Brain pericyte (primary cell): Measurements from ENCODE around the gene CMTM7.

ENCODE experiments used
- DNase-seq: peaks from one replicate; pipeline ENCODE4 v3.0.0-alpha.2; 2012; ENCODE audit warnings: low read depth, low spot score

Gene CMTM7

DNA sequence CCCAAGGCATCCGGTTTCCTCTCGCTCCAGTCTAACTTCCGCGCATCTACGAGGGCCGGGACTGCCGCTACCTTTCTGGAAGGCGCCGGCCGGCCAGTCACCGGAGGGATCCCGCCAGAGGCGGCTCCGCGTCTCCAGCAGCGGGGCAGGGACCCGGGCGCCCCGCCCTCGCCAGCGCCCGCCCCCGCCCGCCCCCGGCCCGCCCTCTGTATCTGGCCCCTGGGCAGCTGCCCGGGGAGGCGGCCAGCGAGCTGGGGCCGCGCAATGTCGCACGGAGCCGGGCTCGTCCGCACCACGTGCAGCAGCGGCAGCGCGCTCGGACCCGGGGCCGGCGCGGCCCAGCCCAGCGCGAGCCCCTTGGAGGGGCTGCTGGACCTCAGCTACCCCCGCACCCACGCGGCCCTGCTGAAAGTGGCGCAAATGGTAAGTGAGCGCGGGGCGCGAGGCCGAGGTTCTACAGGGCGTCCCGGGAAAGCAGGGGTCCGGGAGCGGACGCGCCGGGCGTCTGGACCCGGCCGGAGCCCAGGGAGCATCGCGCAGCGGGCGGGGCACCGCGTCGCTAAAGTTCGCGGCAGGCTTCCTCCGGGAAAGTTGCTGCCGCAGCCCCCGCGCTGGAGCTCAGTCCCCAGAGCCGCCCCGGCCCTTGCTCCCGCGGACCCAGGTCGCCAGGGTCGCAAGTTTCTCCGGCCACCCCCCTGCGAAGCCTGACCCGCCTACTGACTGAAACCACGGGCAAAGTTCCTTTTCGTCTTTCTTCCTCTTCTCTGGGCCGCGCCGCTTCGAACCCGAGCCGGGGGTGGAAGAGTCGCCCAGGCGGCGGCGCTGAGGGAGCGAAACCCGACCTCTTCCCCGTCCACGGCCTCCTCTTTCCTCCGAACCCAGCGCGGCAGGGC is at the start of gene CMTM7:
TSS of gene CMTM7 (plus strand) at position 211 of the 893 bp plus-strand sequence. CDS start at position 265, 54 bp downstream.
- no peak for DNase-seq

DNA sequence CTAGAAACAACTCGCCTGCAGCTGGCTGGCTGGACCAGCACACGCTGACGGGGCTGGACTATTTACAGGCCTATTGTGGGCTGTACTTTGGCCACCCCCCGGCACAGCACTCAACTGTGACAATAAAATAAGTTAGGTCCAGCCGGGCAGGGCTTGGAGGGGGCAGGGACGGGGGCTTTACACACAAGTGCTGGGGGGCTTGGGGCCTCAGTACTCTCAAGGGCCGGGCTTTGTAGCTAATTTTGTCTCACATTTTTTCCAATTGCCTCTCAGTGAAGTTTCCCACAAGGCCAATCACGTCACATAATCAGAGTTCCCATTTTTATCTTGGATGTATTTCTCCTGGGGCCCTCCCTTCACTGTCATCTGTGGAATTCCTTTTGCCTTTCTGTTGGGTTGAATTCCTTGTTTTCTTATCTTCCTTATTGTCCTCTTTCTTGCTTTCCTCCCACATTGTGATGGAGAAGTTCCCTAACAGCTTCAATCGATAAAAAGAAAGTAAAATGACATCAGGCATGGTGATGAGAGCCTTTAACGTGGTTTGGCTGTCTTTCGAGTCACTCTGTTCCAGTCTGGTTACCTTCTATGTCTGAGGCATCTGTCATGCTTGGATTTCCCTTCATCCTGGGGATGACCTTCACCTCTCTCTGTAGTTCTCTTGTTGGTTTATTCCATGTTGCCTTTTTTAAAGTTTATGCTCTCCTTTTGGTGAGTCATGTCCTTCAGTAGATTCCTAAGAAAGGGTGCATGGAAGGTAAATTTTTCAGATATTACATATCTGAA is 44.1 kb upstream of the CMTM7 start:
- DNase-seq, result no peak

DNA sequence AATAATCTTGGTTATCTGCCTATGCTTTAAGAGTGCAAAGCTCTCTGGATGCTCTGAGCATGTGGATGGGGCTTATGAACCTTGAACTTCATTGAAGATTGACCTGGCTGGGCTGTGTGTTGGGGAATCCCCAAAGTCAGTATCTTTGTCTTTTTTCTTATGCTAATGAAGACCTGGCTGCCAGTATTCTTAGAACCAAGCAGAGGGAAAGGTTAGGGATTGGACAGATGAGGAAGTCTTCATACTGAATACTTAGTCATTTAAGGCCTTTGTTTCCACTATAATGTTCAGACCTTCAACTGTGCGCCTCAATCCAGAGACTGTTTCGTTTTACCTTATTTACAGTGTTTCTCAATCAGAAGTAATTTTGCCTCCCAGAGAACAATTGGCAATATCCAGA is 42.5 kb upstream of the CMTM7 start:
- no peak for DNase-seq

DNA sequence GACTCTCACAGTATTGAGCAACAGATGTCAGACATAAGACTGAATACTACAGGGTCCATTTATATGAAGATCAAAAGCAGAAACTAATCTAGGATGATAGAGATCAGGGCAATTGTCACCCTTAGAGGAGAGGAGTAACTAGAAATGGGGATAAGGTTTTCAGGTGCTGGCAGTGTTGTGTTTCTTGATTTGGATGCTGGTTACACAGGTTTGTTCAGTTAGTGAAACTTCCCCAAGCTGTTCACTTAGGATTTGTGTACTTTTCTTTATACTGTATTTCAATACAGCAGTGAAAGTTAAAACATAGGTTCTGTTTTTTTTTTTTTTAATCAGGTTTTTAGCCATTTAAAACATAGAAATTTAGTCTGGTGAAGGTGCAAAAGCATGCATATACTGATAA is 39.1 kb upstream of the CMTM7 start:
- DNase-seq, result no peak

- DNase-seq, result no peak
Measured at GRCh38 chr3:32353351-32353750, 38.3 kb upstream of the CMTM7 start.

- no peak for DNase-seq
Measured at GRCh38 chr3:32354362-32354778, 37.3 kb upstream of the CMTM7 start.

DNA sequence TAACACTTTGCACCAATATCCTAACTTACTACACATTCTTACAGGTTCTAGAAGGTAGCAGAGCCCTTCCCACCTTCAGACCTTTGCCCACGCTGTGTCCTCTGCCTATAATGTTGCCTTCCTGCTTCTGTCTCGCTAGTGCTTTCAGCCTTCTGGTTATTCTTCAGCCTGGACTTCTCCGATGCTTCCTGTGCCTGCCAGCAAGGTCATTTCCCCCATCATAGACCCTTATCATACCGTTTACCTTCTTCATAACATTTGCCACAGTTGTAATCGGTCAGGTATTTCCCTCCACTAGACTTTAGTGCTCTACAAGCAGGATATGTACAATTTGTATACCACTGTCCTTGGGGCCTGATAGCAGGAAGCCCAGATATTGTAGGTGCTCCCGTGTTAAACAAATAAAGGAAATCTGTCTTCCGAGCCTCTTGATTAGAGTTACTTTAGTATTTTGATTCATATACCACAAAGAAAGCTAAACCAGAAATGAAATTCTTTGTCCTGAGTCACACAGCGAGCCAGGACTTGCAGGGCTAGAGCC is 35.8 kb upstream of the CMTM7 start:
- DNase-seq, result no peak

- DNase-seq, result no peak
Measured at GRCh38 chr3:32359766-32360492, 31.7 kb upstream of the CMTM7 start.

- DNase-seq, result no peak
Measured at GRCh38 chr3:32360493-32360827, 31.2 kb upstream of the CMTM7 start.

DNA sequence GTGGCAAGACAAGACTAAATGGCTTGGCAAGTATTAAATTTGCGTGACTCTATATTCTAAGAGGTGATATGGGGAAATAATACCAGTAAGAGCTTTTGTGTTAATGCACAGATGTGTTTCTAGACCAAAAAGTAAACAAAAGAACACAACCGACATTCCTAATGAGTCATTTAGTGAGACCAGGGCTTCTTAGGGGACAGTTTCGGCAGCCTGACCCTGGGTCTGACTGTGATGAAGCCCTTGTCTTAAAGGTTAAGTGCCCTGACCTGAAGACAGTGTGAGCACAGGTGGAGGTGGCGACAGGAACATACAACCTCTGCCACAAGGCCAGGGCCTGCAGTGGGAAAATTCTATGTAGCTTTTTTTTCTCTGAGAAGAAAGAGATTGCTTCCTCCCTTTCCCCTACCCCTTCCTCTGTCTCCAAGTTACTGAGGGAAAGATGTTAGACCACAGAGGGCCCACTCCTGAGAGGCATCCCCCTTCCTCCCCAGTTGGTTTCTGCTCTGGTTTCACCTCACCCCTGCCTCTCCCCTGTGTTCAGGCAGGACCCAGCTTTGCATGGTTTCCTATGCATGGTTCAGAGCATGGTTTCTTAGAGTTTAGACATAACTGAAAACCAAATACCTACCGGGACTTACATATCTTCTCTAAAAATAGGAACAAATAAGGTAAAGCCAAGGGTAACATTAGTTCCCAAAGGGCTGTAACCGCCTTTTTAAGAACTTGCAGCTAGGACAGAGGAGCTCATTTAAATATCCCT is 24.8 kb upstream of the CMTM7 start:
- no peak for DNase-seq

GRCh38 chr3:32367442-32367841 is 24.2 kb upstream of the CMTM7 start:
- DNase-seq, result no peak

DNA sequence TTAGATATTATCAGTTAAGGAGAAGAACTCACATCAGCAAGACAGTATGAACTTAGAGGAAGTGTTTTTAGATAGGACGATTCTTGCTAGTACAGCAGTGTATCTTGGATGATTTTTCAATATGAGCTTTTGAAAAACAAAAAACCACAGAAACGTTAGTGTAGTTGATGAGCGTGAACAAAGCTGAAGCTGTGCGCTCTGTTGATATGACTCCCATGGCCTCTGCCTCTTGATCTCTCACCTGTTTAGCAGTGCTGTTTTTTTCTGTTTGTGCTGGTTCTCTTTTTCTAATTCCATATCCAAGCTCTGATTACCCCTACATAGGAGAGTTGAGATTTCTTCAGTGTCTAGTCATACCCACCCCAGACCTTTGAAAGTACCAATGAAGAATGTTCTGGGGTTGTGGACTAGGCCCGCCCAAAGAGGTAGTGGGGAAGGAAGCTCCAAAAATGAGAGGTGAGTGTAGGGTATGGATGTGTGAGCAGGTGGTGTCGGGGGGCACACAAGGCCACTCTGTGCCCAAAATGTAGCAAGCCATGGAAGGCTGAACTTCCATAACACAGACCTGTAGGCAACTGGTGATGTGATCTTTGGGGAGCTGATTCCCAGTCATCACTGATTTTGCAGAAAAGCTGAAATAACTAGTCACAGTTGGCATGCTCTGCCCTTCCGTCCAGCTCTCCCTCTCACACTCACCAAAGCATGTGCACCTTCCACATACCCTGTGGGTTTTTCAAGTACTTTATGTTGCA is 20.0 kb upstream of the CMTM7 start:
- DNase-seq, result no peak

GRCh38 chr3:32372213-32372490 is 19.5 kb upstream of the CMTM7 start:
- DNase-seq, result no peak

DNA sequence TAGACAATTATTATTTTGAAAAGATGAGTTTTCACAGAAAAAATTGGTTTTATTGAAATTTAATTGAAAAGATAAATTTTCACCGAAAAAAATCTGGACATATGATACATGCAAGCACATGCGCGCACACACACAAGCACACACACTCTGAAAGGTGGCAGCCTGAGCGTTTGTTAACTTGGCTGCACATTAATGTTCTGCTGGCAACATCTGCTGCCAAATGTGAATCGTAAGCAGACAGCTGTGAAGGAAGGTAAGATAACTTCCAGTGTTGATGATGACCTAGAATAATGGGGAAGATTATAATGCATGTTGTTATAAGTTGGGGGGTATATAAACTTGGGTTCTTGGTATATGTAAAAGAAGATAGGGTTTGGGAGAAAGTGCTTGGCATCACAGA is 18.4 kb upstream of the CMTM7 start:
- DNase-seq, result no peak

DNA sequence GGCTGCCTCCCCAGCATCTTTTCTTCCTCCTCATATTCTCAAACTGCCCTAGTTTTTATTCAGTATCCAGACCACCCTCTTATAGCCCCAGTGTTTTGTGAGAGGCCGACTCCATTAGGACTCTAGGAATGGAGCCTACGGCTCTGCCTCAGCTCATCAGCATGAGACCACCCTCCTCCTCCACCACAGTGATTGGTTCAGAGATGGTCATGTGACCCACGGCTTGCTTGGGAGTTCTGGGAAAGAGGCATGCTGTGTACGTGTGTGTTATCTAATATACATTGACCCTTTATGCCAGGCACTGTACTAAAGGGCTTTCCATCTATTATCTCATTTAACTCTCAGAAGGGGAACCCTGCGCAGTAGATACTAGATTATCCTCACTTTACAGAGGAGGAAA is 17.8 kb upstream of the CMTM7 start:
- DNase-seq, result no peak

GRCh38 chr3:32374788-32375595 is 16.7 kb upstream of the CMTM7 start:
- no peak for DNase-seq

DNA sequence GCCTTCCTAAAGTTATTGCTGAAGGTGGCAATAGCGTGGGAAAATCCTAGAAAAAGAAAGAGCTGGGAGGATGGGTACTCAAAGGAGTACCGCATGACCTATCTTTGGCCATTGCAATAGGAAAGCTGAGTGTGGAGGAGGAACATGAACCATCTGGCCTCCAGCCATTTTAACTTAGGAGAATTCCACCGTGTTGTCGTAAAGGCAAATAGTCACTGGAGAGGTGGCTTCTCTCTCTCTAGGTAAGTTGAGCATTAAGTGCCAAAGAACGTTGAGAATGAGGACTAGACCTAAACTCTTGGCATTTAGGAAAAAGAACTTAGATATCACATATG is 16.1 kb upstream of the CMTM7 start:
- DNase-seq, result no peak

DNA sequence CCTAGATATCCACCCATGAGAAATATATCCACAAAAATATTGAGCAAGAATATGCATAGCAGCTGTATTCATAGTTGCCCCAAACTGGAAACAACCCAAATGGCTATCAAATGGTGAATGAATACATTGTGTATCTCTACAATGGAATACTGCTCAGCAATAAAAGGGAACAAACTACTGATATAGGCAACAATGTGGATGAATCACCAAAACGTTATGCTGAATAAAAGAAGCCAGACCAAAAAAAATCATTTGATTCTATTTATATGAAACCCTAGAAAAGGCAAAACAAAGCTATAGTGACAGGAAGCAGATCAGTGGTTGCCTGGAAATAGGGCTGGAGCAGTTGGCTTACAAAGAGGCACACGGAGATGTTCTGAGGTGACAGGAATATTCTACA is 15.5 kb upstream of the CMTM7 start:
- no peak for DNase-seq

- no peak for DNase-seq
Measured at GRCh38 chr3:32379831-32380500, 11.7 kb upstream of the CMTM7 start.

GRCh38 chr3:32381922-32382321 is 9.7 kb upstream of the CMTM7 start:
- no peak for DNase-seq
